T-helper 1 cell treated with Interleukin-12 subunit alpha and Interleukin-12 subunit beta and Interleukin-4 antibody, amounts not matched to agents 30 μg/mL and 1 μg/mL, for 36 hours (primary cell): ENCODE measurements around the gene CDR2.
A peak's percentile ranks its signal among the peaks of the same experiment; 100 is the strongest.
"Not testable (repeated sequence)": the region's sequence is repeated elsewhere in the genome, so short reads cannot be mapped to it uniquely, and the experiment has no call there.

Experiments used
- H3K27ac Mint-ChIP-seq: one replicate; pipeline ENCODE4 v1.8.0; 2021; ENCODE audit warnings: mild to moderate bottlenecking, mixed read lengths
- H3K27me3 Mint-ChIP-seq: one replicate; pipeline ENCODE4 v1.8.0; 2021; ENCODE audit warnings: low read depth, mixed read lengths
- H3K36me3 Mint-ChIP-seq: one replicate; pipeline ENCODE4 v1.8.0; 2021; ENCODE audit warnings: low read depth, mixed read lengths
- H3K4me1 Mint-ChIP-seq: one replicate; pipeline ENCODE4 v1.8.0; 2021; ENCODE audit warnings: low read depth, mixed read lengths
- H3K4me3 Mint-ChIP-seq: one replicate; pipeline ENCODE4 v1.8.0; 2021; ENCODE audit warnings: mild to moderate bottlenecking, moderate library complexity, mixed read lengths
- H3K9me3 Mint-ChIP-seq: one replicate; pipeline ENCODE4 v1.8.0; 2021; ENCODE audit warnings: mixed read lengths

CDR2 gene

DNA sequence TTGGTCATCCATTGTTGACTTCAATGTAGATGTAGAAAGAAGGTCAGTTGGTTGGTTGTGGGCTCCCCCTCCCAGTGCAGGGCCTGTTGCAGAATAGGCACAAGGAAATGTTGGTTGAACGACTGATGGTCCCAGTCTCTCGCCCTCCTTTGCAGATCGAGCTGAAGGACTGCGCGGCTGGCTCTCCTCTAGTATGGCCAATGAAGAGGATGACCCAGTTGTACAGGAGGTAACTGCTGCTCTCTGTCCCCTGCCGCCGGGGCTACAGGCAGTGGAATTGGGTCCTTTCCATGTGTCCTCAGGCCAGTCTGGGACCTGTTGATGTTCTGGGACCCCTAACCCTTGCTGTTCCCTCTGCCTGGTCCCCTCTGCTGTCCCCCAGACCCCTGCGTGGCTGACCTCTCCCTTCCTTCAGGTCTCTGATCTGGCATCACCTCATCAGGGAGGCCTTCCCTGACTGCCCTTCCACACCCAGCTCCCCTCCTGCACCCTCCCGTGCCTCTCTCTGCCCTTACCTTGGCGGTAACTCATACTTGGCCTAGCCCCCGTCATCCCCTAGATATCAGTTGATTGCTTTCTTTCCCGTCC is 71.5 kb downstream of the CDR2 start:
- Mint-ChIP-seq H3K4me3 (no peak overlapping the region), H3K36me3 (peaks cover 29% of the 10 kb centered on the region), H3K4me1 (peaks cover 20% of the 10 kb centered on the region), H3K27me3 (no peaks in the 10 kb centered on the region), H3K27ac (no peak overlapping the region), H3K9me3 (no peaks in the 10 kb centered on the region)

DNA sequence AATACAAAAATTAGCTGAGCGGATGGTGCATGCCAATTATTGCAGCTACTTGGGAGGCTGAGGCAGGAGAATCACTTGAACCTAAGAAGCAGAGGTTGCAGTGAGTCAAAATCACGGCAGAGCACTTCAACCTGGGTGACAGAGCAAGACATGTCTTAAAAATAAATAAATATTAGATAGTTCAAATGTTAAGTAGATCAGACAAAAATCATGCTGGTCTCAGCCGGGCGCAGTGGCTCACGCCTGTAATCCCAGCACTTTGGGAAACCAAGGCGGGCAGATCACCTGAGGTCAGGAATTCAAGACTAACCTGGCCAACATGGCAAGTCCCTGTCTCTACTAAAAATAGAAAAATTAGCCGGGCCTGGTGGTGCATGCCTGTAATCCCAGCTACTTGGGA is 73.0 kb downstream of the CDR2 start:
- H3K27me3 Mint-ChIP-seq, H3K9me3 Mint-ChIP-seq, H3K27ac Mint-ChIP-seq, H3K4me3 Mint-ChIP-seq: not testable (repeated sequence)
- peaks cover 29% of the 10 kb centered on the region for H3K36me3 Mint-ChIP-seq
- H3K4me1 Mint-ChIP-seq = peaks cover 25% of the 10 kb centered on the region

DNA sequence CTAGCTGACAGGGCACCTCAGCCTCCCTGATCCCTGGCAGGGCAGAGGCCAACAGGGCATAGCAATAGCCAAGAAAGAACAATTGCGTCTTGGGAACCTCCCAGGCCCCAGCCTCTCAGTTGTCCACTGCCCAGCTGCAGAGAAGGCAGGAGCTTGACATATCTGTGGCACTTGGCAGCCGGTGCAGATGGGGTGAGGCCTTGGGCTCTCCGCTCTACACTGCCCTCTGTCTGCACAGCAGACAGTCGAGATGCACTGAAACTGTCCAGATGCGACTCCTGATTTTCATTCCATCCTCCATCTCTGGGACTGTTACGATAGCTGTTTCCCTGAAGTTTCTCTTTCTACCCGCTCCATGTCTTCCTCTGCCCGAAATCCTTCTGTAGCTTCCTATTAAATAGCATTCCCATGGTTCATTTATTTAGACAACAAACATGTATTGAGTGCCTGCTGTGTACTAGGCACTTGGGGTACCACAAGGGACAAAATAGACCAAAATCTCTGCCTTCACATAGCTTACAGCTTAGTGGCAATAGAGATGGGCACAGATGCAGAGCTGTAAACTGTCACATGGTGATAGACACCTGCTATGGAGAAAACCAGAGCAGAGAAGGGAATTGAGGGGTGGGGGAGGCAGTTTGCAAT is 73.9 kb downstream of the CDR2 start:
- Mint-ChIP-seq H3K4me3 (no peak overlapping the region), H3K36me3 (peaks cover 28% of the 10 kb centered on the region)

DNA sequence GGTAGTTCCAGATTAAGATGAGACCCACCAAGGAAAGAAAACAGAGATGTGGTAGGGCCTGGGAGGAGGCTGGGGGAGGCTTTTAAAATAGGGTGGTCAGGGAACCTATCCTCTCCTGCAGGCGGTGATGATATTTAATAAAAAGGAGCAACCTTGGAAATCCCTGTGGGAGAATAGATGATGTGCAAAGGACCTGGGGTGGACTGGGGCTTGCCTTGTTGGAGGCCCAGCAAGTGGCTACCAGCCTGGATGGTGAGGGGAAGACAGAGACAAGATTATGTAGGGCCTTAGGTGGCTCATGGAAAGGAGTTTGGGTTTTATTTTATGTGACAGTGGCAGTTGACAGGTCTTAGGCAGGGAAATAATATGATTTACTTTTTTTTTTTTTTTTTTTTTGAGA is 75.4 kb downstream of the CDR2 start:
- Mint-ChIP-seq H3K36me3 (peaks cover 19% of the 10 kb centered on the region), H3K27ac (peak overlapping the region; percentile 97), H3K27me3 (no peaks in the 10 kb centered on the region), H3K9me3 (no peaks in the 10 kb centered on the region), H3K4me1 (peaks cover 33% of the 10 kb centered on the region), H3K4me3 (peak overlapping the region; percentile 92)

More for the DNA sequence above, 73.9 kb downstream of the CDR2 start:
- no peaks in the 10 kb centered on the region for H3K9me3 Mint-ChIP-seq
- no peaks in the 10 kb centered on the region for H3K27me3 Mint-ChIP-seq
- peaks cover 31% of the 10 kb centered on the region for H3K4me1 Mint-ChIP-seq
- H3K27ac Mint-ChIP-seq = peak overlapping the region; percentile 53

DNA sequence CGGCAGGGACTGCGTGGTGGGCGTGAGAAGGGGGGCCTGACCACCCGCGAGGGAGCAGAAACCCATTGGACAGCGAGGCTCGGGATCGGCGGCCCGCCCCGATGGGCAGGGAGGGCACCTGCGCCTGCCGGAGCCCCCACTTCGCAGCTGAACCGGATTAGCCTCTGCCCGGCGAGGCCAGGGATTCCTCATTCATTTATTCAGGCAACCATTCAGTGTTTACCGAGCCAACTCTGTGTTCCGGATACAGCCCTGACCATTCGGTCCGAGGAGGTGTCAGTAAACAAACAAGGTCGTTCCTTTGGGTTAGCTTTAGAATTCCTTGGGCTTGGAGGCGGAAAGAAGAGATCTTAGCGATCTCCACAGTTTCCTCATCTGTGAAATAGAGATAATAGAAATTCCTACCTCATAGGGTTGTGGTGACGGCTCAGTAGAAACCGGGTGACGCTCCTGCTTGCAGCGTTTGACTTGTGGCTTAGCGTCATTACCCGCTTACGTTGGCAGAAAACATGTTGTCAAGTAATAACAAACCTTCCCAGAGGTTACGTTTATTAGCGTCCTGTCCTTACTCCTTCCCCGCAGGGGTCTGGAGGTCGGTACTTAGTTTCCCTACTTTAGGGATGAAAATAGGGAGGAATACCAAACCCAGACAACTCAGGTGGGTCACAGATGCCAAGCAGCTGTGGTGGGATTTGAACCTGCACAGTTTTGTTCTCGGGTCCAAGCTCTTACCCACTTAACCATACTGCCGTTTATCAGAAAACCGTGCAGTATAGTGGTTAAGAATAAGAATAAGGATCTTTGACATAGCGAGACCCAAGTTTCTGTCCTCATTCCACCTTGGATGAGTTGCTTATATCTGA is 76.3 kb downstream of the CDR2 start:
- no peaks in the 10 kb centered on the region for H3K27me3 Mint-ChIP-seq
- peaks cover 34% of the 10 kb centered on the region for H3K4me1 Mint-ChIP-seq
- H3K9me3 Mint-ChIP-seq = no peaks in the 10 kb centered on the region
- peak overlapping the region; percentile 97 for H3K27ac Mint-ChIP-seq
- H3K4me3 Mint-ChIP-seq = peak overlapping the region; percentile 92
- H3K36me3 Mint-ChIP-seq = peaks cover 16% of the 10 kb centered on the region

DNA sequence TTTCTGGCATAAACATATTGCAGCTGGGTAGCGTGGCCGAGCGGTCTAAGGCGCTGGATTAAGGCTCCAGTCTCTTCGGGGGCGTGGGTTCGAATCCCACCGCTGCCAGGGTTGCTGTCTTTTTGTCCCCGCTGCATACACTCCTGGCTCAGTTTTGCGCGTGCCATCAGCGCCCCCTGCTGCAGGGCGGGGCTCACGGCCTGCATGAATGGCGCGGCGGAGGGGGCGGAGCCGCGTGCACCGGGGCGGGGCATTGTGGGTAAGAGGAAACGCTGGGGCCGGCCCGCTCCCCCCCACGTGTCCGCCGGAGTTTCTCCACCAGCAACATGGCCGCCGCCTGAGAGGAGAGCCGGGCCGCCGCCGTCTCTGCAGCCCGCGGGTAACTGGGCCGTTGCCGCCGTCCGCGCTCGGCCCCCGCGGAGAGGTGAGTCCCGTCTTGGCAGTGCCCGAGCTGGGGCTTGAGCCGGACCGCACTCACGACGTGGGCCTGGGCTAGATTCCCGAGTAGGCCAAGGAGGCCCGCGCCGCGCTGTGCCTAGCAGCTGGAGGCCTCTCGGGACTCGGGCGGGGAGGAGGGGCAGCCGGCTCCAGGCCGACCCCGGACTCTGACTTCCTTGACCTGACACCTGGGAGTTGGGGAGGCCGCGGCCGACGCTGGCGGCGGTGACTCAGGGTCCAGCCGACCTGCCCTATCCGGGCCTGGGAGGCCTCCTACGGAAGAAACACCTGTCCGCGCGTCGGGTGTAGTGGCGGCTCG is 77.1 kb downstream of the CDR2 start, which contains the start of gene POLR3E:
TSS of gene POLR3E (plus strand) at position 296 of the 757 bp plus-strand sequence. CDS start 5,560 bp downstream, outside the sequence.
- peak within 1 kb of the TSS; percentile 92 for H3K4me3 Mint-ChIP-seq

DNA sequence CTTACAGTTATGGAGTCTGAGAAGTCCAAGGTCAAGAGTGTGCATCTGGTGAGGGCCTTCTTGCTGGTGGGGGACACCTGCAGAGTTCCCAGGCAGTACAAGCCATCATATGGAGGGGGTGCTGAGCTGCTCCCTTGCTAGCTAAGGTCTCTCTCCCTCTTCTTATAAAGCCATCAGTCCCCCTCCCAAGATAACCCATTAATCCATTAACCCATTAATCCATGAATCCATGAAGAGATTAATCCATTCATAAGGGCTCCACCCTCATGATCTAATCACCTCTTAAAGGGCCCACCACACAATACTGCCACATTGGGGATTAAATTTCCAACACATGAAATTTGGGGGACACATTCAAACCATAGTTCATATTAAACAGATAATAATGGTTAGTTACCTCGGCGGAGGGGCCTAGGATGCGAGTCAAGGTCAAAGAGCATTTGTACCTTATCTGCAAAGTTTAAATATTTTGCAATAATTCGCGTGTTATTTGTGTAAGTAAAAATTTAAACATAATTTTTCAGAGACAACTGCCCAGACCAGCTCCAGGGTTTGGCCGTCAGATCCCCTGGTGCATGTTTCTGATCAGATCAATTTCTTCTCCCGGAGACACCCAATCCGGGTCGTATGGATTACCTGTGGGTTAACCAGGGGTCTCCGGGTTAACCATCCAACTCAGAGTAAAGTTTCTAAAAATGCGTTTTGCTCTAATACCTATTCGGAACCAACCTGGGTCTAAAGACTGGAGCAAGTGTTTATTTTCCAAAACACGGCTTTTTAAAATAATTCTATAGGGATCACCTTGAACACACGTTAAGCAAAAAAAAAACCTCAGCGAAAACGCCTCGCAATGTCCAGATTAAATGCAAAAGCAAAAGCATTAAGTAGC is 78.0 kb downstream of the CDR2 start:
- no peaks in the 10 kb centered on the region for H3K9me3 Mint-ChIP-seq
- peaks cover 31% of the 10 kb centered on the region for H3K4me1 Mint-ChIP-seq
- H3K4me3 Mint-ChIP-seq = peak overlapping the region; percentile 92
- H3K36me3 Mint-ChIP-seq = peaks cover 10% of the 10 kb centered on the region
- H3K27me3 Mint-ChIP-seq = no peaks in the 10 kb centered on the region
- H3K27ac Mint-ChIP-seq = peak overlapping the region; percentile 97

More for the DNA sequence above, 77.1 kb downstream of the CDR2 start, which contains the start of gene POLR3E:
- no peaks in the 10 kb centered on the region for H3K9me3 Mint-ChIP-seq
- no peaks in the 10 kb centered on the region for H3K27me3 Mint-ChIP-seq
- peaks cover 13% of the 10 kb centered on the region for H3K36me3 Mint-ChIP-seq
- peak within 1 kb of the TSS; percentile 97 for H3K27ac Mint-ChIP-seq
- H3K4me1 Mint-ChIP-seq = peaks cover 34% of the 10 kb centered on the region
